Calu3 (cell line): ENCODE data around the gene KIF17. TPM values are rescaled to one million over a fixed set of nuclear protein-coding genes. Genes with fewer than 3 reads are reported as not detected.

Experiments used
- BruUV-seq: library from RNA; stranded (reverse); fragments of 400-500 nt; replicated peaks from 2 replicates; lab custom pipeline; 2021; lab: Mats Ljungman, UMichigan
- CTCF ChIA-PET: fragments of 300-600 bp; sonication (Branson Sonifier 250); formaldehyde crosslinking; loops from one replicate; lab custom pipeline; 2022; ENCODE audit warnings: antibody characterized with exemption; lab: Charles Lee
- DNase-seq: peaks from one replicate; pipeline ENCODE4 v3.0.0; 2022
- H3K27ac Mint-ChIP-seq: one replicate; pipeline ENCODE4 v1.8.0; 2022; ENCODE audit warnings: mixed read lengths; ENCODE audit not compliant: unreplicated experiment
- H3K27me3 Mint-ChIP-seq: one replicate; pipeline ENCODE4 v1.8.0; 2022; ENCODE audit warnings: mixed read lengths; ENCODE audit not compliant: unreplicated experiment
- H3K36me3 Mint-ChIP-seq: one replicate; pipeline ENCODE4 v1.8.0; 2022; ENCODE audit warnings: mild to moderate bottlenecking, moderate library complexity, mixed read lengths; ENCODE audit not compliant: insufficient read depth, unreplicated experiment
- H3K4me1 Mint-ChIP-seq: one replicate; pipeline ENCODE4 v1.8.0; 2022; ENCODE audit warnings: mild to moderate bottlenecking, low read depth, mixed read lengths; ENCODE audit not compliant: unreplicated experiment
- H3K4me3 Mint-ChIP-seq: one replicate; pipeline ENCODE4 v1.8.0; 2022; ENCODE audit warnings: mild to moderate bottlenecking, low read depth, moderate library complexity, mixed read lengths; ENCODE audit not compliant: unreplicated experiment
- H3K9me3 Mint-ChIP-seq: one replicate; pipeline ENCODE4 v1.8.0; 2022; ENCODE audit warnings: low read depth, mixed read lengths; ENCODE audit not compliant: unreplicated experiment
- intact Hi-C: fragments of 100-400 bp; cut with micrococcal nuclease; formaldehyde crosslinking; loops from one replicate; pipeline ENCODE4 v1.10.0; 2022; ENCODE audit not compliant: unreplicated experiment
- total RNA-seq: library from RNA; stranded (reverse); gene quantifications from 2 replicates; pipeline ENCODE4 v1.2.3, GENCODE V29; 2022
- TF ChIP-seq, protein P1 (sequence below): fragments of 200-600 bp; IDR thresholded peaks from one replicate; pipeline ENCODE4 v1.8.0; 2022; ENCODE audit warnings: antibody characterized with exemption; ENCODE audit not compliant: unreplicated experiment

The KIF17 gene
- total RNA-seq, 1 experiment from 2014 or later: not detected

DNA sequence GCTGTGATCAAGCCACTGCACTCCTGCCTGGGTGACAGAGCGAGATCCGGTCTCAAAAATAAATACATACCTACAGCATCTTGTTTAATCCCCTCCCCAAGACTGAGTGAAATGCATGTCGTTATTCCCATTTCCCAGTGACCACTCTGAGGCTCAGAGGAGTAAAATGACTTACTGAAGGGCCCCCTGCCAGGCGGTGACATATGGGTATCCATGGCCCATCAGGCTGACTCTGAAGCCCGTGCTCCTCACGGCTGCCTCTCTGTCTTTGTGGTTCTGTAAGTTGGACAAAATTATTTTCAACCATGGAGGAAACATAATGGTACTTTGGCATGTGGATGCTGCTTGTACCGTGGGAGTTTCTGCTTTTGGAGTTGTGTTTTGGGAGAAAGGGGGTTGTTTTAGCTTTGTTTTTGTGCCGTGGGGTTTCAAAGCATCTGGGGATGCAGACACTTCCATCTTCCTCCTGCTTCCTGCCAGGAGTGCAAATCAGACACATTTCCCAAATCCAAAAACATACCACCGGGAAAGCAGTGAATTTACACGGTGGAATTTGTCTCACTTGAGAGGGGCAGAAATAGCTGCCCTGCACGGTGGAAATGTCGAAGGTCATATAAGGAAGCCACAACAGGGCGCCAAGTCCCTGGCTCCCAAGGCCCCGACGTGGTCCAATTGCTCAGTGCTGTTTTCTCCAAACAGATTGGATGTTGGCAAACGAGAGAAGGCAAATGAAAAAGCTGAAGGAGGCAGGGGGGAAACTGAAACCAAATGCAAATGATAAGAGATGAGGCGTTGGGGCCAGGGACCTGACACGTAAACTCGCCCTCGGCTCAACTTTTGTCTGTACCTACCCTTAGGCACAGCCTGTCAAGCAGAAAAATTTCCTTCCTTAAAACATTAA is 101.6 kb downstream of the KIF17 start:
- no TSS peak for BruUV-seq
- Mint-ChIP-seq H3K4me3 (no peak overlapping the region), H3K36me3 (peaks cover 18% of the 10 kb centered on the region), H3K9me3 (no peaks in the 10 kb centered on the region), H3K27me3 (no peaks in the 10 kb centered on the region), H3K27ac (no peak overlapping the region), H3K4me1 (peaks cover 27% of the 10 kb centered on the region)
- TF ChIP-seq, protein P1, sequence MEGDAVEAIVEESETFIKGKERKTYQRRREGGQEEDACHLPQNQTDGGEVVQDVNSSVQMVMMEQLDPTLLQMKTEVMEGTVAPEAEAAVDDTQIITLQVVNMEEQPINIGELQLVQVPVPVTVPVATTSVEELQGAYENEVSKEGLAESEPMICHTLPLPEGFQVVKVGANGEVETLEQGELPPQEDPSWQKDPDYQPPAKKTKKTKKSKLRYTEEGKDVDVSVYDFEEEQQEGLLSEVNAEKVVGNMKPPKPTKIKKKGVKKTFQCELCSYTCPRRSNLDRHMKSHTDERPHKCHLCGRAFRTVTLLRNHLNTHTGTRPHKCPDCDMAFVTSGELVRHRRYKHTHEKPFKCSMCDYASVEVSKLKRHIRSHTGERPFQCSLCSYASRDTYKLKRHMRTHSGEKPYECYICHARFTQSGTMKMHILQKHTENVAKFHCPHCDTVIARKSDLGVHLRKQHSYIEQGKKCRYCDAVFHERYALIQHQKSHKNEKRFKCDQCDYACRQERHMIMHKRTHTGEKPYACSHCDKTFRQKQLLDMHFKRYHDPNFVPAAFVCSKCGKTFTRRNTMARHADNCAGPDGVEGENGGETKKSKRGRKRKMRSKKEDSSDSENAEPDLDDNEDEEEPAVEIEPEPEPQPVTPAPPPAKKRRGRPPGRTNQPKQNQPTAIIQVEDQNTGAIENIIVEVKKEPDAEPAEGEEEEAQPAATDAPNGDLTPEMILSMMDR: no peak
- intact Hi-C loops: no loop called here
- CTCF ChIA-PET: no interaction called here
- no peak for DNase-seq

DNA sequence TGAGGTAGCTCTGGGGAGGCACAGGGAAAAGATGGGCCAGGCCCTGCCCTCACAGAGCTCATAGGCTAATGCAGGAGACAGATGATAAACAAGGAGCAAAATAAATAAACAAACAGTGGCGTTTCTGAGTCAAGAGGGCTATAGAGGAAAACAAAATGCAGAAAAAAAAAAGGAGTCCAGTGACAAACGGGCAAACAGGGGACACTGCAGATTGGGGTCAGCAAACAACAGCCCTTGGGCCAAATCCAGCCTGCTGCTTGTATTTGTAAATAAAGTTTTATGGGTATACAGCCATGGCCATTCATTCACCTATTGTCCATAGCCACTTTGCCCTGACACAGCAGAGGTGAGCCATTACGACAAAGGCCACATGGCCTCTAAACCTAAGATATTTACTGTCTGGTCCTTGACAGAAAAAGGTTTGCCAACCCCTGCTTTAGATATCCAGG is 103.7 kb downstream of the KIF17 start:
- Mint-ChIP-seq H3K9me3 (no peaks in the 10 kb centered on the region), H3K36me3 (peaks cover 18% of the 10 kb centered on the region), H3K27ac (peak overlapping the region; percentile 91), H3K4me3 (no peak overlapping the region), H3K27me3 (no peaks in the 10 kb centered on the region), H3K4me1 (peaks cover 27% of the 10 kb centered on the region)
- DNase-seq: no peak
- no TSS peak for BruUV-seq
- CTCF ChIA-PET: interaction anchor here (0.6 to 1.8 kb wide), 5 partner anchors 19 to 585 kb away, joined by 3 to 8 read pairs (median 3); partner anchors contain the start of genes CDA and PINK1
- TF ChIP-seq, protein P1: no peak
- intact Hi-C loops: no loop called here

Other genes starting within 250 kb of the KIF17 start
- 56.0 and 66.0 TPM in 2 replicates for gene CAMK2N1, start 231.8 kb downstream of the KIF17 start, total RNA-seq
- gene MUL1, start 209.9 kb downstream of the KIF17 start, total RNA-seq: 21.9 and 24.3 TPM in 2 replicates
- not detected in 2 replicates for gene FAM43B, start 165.4 kb downstream of the KIF17 start, total RNA-seq
- 7.4 and 9.0 TPM in 2 replicates for gene CDA, start 128.9 kb downstream of the KIF17 start, total RNA-seq
- gene PINK1, start 84.5 kb downstream of the KIF17 start, total RNA-seq: 11.2 and 11.9 TPM in 2 replicates
- 266 and 278 TPM in 2 replicates for gene DDOST, start 56.6 kb downstream of the KIF17 start, total RNA-seq
- 2.7 and 3.8 TPM in 2 replicates for gene SH2D5, start 14.7 kb upstream of the KIF17 start, total RNA-seq
- 229 and 247 TPM in 2 replicates for gene HP1BP3, start 69.3 kb upstream of the KIF17 start, total RNA-seq